Activated B cell treated with CpG ODN at 0.5 μM for 24 hours (primary cell): ENCODE data around the gene C19orf25. TPM values are rescaled to one million over a fixed set of nuclear protein-coding genes. Genes with fewer than 3 reads are reported as not detected.
A peak's percentile ranks its signal among the peaks of the same experiment; 100 is the strongest.

ENCODE experiments used
- ATAC-seq: fragments of 200-7000 bp; cut with Tn5 transposase; one replicate; pipeline ENCODE4 v1.10.0; 2021; ENCODE audit warnings: low read depth, mild to moderate bottlenecking, moderate library complexity
- CTCF ChIA-PET: fragments of 350-600 bp; sonication (Branson Sonifier 250); formaldehyde crosslinking; loops from one replicate; lab custom pipeline; 2021; ENCODE audit warnings: antibody characterized with exemption; lab: Charles Lee
- POLR2A ChIA-PET: fragments of 350-600 bp; sonication (Branson Sonifier 250); formaldehyde crosslinking; loops from one replicate; lab custom pipeline; 2021; ENCODE audit warnings: antibody characterized with exemption; lab: Charles Lee
- DNase-seq: peaks from one replicate; pipeline ENCODE4 v3.0.0; 2022
- H3K27ac Mint-ChIP-seq: one replicate; pipeline ENCODE4 v1.8.0; 2020; ENCODE audit warnings: mixed read lengths
- H3K27me3 Mint-ChIP-seq: one replicate; pipeline ENCODE4 v1.8.0; 2021; ENCODE audit warnings: mixed read lengths
- H3K36me3 Mint-ChIP-seq: one replicate; pipeline ENCODE4 v1.8.0; 2021; ENCODE audit warnings: low read depth, mixed read lengths
- H3K4me1 Mint-ChIP-seq: one replicate; pipeline ENCODE4 v1.8.0; 2021; ENCODE audit warnings: mixed read lengths
- H3K4me3 Mint-ChIP-seq: one replicate; pipeline ENCODE4 v1.8.0; 2020; ENCODE audit warnings: mild to moderate bottlenecking, mixed read lengths
- H3K9me3 Mint-ChIP-seq: one replicate; pipeline ENCODE4 v1.8.0; 2020; ENCODE audit warnings: mixed read lengths
- intact Hi-C: fragments of 100-400 bp; cut with micrococcal nuclease; formaldehyde crosslinking; loops from one replicate; pipeline ENCODE4 v1.15.1; 2024
- total RNA-seq: library from RNA; stranded (reverse); gene quantifications from 2 replicates; pipeline ENCODE4 v1.2.3, GENCODE V29; 2022
- TF ChIP-seq, protein P1 (sequence below): fragments of 200-600 bp; IDR thresholded peaks from one replicate; pipeline ENCODE4 v1.8.0; 2022; ENCODE audit warnings: antibody characterized with exemption, mild to moderate bottlenecking

Gene C19orf25
- total RNA-seq, 1 donor from 2014 or later, result 55.7 TPM

GRCh38 chr19:1468821-1469254 is 10.2 kb downstream of the C19orf25 start:
- ChIA-PET CTCF (interaction anchor here (1.0 to 1.5 kb wide), 2 partner anchors 9 to 23 kb away, joined by 4 to 6 read pairs; no protein-coding TSS in a partner anchor), POLR2A (interaction anchor here (0.5 to 1.4 kb wide), 4 partner anchors 16 to 605 kb away, joined by 3 to 5 read pairs (median 4); no protein-coding TSS in a partner anchor)
- DNase-seq (peak; percentile 45), ATAC-seq (peak; percentile 10)
- Mint-ChIP-seq H3K9me3 (no peaks in the 10 kb centered on the region), H3K4me3 (peak overlapping the region; percentile 32), H3K27ac (no peak overlapping the region), H3K27me3 (peaks cover 2% of the 10 kb centered on the region), H3K4me1 (peaks cover 25% of the 10 kb centered on the region), H3K36me3 (no peaks in the 10 kb centered on the region)
- TF ChIP-seq, protein P1, sequence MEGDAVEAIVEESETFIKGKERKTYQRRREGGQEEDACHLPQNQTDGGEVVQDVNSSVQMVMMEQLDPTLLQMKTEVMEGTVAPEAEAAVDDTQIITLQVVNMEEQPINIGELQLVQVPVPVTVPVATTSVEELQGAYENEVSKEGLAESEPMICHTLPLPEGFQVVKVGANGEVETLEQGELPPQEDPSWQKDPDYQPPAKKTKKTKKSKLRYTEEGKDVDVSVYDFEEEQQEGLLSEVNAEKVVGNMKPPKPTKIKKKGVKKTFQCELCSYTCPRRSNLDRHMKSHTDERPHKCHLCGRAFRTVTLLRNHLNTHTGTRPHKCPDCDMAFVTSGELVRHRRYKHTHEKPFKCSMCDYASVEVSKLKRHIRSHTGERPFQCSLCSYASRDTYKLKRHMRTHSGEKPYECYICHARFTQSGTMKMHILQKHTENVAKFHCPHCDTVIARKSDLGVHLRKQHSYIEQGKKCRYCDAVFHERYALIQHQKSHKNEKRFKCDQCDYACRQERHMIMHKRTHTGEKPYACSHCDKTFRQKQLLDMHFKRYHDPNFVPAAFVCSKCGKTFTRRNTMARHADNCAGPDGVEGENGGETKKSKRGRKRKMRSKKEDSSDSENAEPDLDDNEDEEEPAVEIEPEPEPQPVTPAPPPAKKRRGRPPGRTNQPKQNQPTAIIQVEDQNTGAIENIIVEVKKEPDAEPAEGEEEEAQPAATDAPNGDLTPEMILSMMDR, result no peak
- intact Hi-C loops, result loop anchor here (10.0 kb wide), 1 partner anchor 296 kb away; no protein-coding TSS in a partner anchor

DNA sequence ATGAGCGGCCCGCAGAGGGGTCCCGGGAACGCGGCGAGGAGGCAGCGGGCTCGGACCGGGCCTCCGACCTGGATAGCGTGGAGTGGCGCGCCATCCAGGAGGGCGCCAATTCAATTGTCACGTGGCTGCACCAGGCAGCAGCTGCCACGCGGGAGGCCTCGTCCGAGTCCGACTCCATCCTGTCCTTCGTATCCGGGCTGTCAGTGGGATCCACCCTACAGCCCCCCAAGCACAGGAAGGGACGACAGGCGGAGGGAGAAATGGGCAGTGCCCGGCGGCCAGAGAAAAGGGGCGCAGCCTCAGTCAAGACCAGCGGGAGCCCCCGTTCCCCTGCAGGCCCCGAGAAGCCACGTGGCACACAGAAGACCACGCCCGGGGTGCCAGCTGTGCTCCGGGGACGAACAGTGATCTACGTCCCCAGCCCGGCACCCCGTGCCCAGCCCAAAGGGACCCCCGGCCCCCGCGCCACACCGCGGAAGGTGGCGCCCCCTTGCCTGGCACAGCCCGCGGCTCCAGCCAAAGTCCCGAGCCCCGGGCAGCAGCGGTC is 10.7 kb downstream of the C19orf25 start:
- Mint-ChIP-seq H3K27me3 (peaks cover 2% of the 10 kb centered on the region), H3K27ac (no peak overlapping the region), H3K4me1 (peaks cover 25% of the 10 kb centered on the region), H3K9me3 (no peaks in the 10 kb centered on the region), H3K4me3 (peak overlapping the region; percentile 41), H3K36me3 (no peaks in the 10 kb centered on the region)
- TF ChIP-seq, protein P1, result no peak
- DNase-seq (no peak), ATAC-seq (no peak)
- intact Hi-C loops, result loop anchor here (10.0 kb wide), 1 partner anchor 296 kb away; no protein-coding TSS in a partner anchor
- CTCF ChIA-PET, result interaction anchor here (1.5 to 1.6 kb wide), 2 partner anchors 23 to 358 kb away, joined by 3 to 6 read pairs; no protein-coding TSS in a partner anchor
- POLR2A ChIA-PET, result interaction anchor here (0.5 to 1.4 kb wide), 3 partner anchors 15 to 605 kb away, joined by 3 to 5 read pairs (median 4); no protein-coding TSS in a partner anchor

GRCh38 chr19:1467490-1468273 is 11.3 kb downstream of the C19orf25 start:
- CTCF ChIA-PET, result interaction anchor here (1.6 kb wide), 1 partner anchor 359 kb away, joined by 3 read pairs; no protein-coding TSS in a partner anchor
- H3K4me3 Mint-ChIP-seq, result no peak overlapping the region
- POLR2A ChIA-PET, result interaction anchor here (0.6 to 1.4 kb wide), 2 partner anchors 15 to 131 kb away, joined by 4 to 5 read pairs; no protein-coding TSS in a partner anchor

GRCh38 chr19:1467215-1467489 is 11.9 kb downstream of the C19orf25 start:
- Mint-ChIP-seq H3K4me1 (peaks cover 20% of the 10 kb centered on the region), H3K27ac (no peak overlapping the region), H3K9me3 (no peaks in the 10 kb centered on the region), H3K27me3 (no peaks in the 10 kb centered on the region), H3K4me3 (no peak overlapping the region), H3K36me3 (no peaks in the 10 kb centered on the region)
- CTCF ChIA-PET, result interaction anchor here (1.6 kb wide), 1 partner anchor 359 kb away, joined by 3 read pairs; no protein-coding TSS in a partner anchor
- TF ChIP-seq, protein P1, result no peak
- POLR2A ChIA-PET, result no interaction called here
- intact Hi-C loops, result loop anchor here (10.0 kb wide), 1 partner anchor 298 kb away; no protein-coding TSS in a partner anchor
- DNase-seq (no peak), ATAC-seq (no peak)

More at GRCh38 chr19:1467490-1468273, 11.3 kb downstream of the C19orf25 start:
- DNase-seq (no peak), ATAC-seq (no peak)
- intact Hi-C loops, result loop anchor here (10.0 kb wide), 1 partner anchor 297 kb away; no protein-coding TSS in a partner anchor
- Mint-ChIP-seq H3K27me3 (no peaks in the 10 kb centered on the region), H3K4me1 (peaks cover 22% of the 10 kb centered on the region), H3K9me3 (no peaks in the 10 kb centered on the region), H3K27ac (no peak overlapping the region), H3K36me3 (no peaks in the 10 kb centered on the region)
- TF ChIP-seq, protein P1, result no peak
